Measurements from ENCODE around the gene KCND3.

The KCND3 gene

GRCh38 chr1:111818546-111818945 lies 170.9 kb downstream of the KCND3 start:
- DNase-seq (ENCODE audit: low spot score in 2 of 2) = no peak
- Mint-ChIP-seq H3K9me3 (no peaks in the 10 kb centered on the region), H3K4me1 (no peaks in the 10 kb centered on the region), H3K4me3 (no peak overlapping the region), H3K36me3 (ENCODE audit: insufficient read depth) (no peaks in the 10 kb centered on the region), H3K27me3 (peaks cover 34% of the 10 kb centered on the region), H3K27ac (ENCODE audit: low read depth) (no peak overlapping the region)
- ATAC-seq (replicated peaks; ENCODE audit: extremely low read depth, poor library complexity, severe bottlenecking) = no peak

DNA sequence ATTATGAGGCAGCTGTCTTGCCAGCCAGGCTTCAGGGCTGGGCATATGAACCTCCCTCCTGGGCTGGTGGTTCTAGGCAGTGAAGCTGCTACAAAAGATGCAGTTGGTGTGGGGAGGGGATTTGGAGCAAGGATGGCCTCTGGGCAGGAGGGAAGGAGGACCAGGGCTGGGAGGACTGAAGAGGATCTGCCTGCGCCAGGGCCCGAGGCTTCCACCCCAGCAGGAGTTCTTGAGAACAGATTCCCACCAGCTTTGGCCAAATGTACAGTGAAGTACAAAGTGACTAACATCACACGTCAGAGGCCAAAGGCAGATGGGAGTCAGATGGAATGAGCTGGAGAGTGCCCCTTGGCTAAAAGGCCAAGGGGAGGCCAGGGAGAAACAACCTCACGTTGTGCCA lies 171.4 kb downstream of the KCND3 start:
- no peaks in the 10 kb centered on the region for H3K9me3 Mint-ChIP-seq
- H3K27ac Mint-ChIP-seq (ENCODE audit: low read depth) = no peak overlapping the region
- ATAC-seq (replicated peaks; ENCODE audit: extremely low read depth, poor library complexity, severe bottlenecking) (no peak), DNase-seq (ENCODE audit: low spot score in 2 of 2) (no peak)
- H3K36me3 Mint-ChIP-seq (ENCODE audit: insufficient read depth) = no peaks in the 10 kb centered on the region
- peaks cover 29% of the 10 kb centered on the region for H3K27me3 Mint-ChIP-seq
- no peak overlapping the region for H3K4me3 Mint-ChIP-seq
- H3K4me1 Mint-ChIP-seq = no peaks in the 10 kb centered on the region

DNA sequence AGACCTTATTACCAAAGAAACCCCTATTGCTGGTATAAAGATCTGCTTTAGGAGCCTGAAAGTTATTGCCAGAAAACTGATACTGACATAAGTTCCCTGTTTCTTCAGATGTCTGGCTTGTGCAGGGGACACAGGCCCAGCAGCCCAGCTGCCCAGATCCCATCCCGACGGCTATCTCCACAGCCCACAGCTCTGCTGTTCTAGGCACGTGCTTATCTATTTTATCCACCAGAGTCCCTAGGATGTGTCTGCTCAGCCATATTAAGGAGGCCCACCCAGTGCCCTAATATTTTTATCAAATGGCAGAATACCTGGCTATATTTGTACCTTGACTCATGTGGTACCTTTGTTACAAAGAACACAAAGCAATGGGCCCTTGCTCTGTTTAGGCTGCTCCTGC lies 174.8 kb downstream of the KCND3 start:
- DNase-seq (ENCODE audit: low spot score in 2 of 2) (no peak), ATAC-seq (replicated peaks; ENCODE audit: extremely low read depth, poor library complexity, severe bottlenecking) (no peak)
- H3K9me3 Mint-ChIP-seq = no peaks in the 10 kb centered on the region
- no peak overlapping the region for H3K27ac Mint-ChIP-seq (ENCODE audit: low read depth)
- peaks cover 9% of the 10 kb centered on the region for H3K27me3 Mint-ChIP-seq
- no peaks in the 10 kb centered on the region for H3K36me3 Mint-ChIP-seq (ENCODE audit: insufficient read depth)
- H3K4me3 Mint-ChIP-seq = no peak overlapping the region
- no peaks in the 10 kb centered on the region for H3K4me1 Mint-ChIP-seq

GRCh38 chr1:111814305-111814628 lies 175.2 kb downstream of the KCND3 start:
- Mint-ChIP-seq H3K4me1 (no peaks in the 10 kb centered on the region), H3K27ac (ENCODE audit: low read depth) (no peak overlapping the region), H3K9me3 (no peaks in the 10 kb centered on the region), H3K27me3 (peaks cover 5% of the 10 kb centered on the region), H3K4me3 (no peak overlapping the region), H3K36me3 (ENCODE audit: insufficient read depth) (no peaks in the 10 kb centered on the region)
- ATAC-seq (replicated peaks; ENCODE audit: extremely low read depth, poor library complexity, severe bottlenecking) = no peak
- no peak for DNase-seq (ENCODE audit: low spot score in 2 of 2)

DNA sequence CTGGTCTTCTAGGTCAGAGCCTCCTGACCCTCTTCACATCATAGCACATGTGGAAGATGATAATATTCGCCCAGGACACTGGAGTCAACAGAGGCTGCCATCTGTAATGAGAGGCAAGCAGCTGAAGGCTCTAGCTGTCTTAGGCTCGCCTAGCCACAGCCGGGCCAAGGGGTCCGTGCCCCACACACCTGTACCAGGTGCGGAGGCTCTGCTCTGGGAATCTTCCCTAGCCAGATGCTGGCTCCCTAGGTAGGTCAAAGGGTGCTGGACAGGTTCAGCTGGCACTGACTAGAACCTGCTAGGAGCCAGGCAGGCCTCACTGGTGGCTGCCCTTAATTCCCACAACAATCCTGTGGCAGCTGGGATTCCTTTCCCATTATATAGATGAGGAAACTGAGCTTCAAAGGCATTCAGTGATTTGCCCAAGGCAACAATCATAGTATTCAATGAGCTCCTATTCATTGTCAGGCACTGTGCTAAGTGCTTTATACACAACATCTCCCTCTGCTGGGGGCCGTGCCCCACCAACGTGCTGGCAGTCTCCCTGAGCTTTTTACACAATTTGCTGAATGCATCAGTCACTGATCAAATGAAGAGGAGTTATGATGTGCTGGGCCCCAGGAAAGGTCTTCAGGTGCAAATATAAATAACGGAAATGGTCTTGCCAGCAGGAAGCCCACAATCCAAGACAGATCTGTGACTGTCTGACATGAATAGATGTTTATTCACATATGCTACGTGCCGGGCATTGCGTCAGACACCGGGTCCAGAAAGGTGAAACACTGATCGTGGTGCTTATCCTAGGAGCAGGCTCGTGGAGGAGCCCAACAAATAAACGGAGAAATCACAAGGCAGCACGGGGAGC lies 175.8 kb downstream of the KCND3 start:
- no peak overlapping the region for H3K27ac Mint-ChIP-seq (ENCODE audit: low read depth)
- no peaks in the 10 kb centered on the region for H3K36me3 Mint-ChIP-seq (ENCODE audit: insufficient read depth)
- DNase-seq (ENCODE audit: low spot score in 2 of 2) = no peak
- H3K4me3 Mint-ChIP-seq = no peak overlapping the region
- ATAC-seq (replicated peaks; ENCODE audit: extremely low read depth, poor library complexity, severe bottlenecking) = no peak
- no peaks in the 10 kb centered on the region for H3K4me1 Mint-ChIP-seq
- no peaks in the 10 kb centered on the region for H3K27me3 Mint-ChIP-seq
- H3K9me3 Mint-ChIP-seq = no peaks in the 10 kb centered on the region

GRCh38 chr1:111812306-111812705 lies 177.2 kb downstream of the KCND3 start:
- Mint-ChIP-seq H3K36me3 (ENCODE audit: insufficient read depth) (no peaks in the 10 kb centered on the region), H3K27ac (ENCODE audit: low read depth) (no peak overlapping the region), H3K9me3 (no peaks in the 10 kb centered on the region), H3K4me3 (no peak overlapping the region), H3K4me1 (no peaks in the 10 kb centered on the region), H3K27me3 (no peaks in the 10 kb centered on the region)
- DNase-seq (ENCODE audit: low spot score in 2 of 2) (no peak), ATAC-seq (replicated peaks; ENCODE audit: extremely low read depth, poor library complexity, severe bottlenecking) (no peak)

GRCh38 chr1:111811891-111812290 lies 177.6 kb downstream of the KCND3 start:
- Mint-ChIP-seq H3K9me3 (no peaks in the 10 kb centered on the region), H3K27me3 (no peaks in the 10 kb centered on the region), H3K4me3 (no peak overlapping the region)

GRCh38 chr1:111805251-111805650 lies 184.2 kb downstream of the KCND3 start:
- H3K4me1 Mint-ChIP-seq = no peaks in the 10 kb centered on the region

More at GRCh38 chr1:111811891-111812290, 177.6 kb downstream of the KCND3 start:
- no peaks in the 10 kb centered on the region for H3K36me3 Mint-ChIP-seq (ENCODE audit: insufficient read depth)
- H3K27ac Mint-ChIP-seq (ENCODE audit: low read depth) = no peak overlapping the region
- DNase-seq (ENCODE audit: low spot score in 2 of 2) (no peak), ATAC-seq (replicated peaks; ENCODE audit: extremely low read depth, poor library complexity, severe bottlenecking) (no peak)
- no peaks in the 10 kb centered on the region for H3K4me1 Mint-ChIP-seq

GRCh38 chr1:111804776-111805175 lies 184.7 kb downstream of the KCND3 start:
- ATAC-seq (replicated peaks; ENCODE audit: extremely low read depth, poor library complexity, severe bottlenecking) (no peak), DNase-seq (ENCODE audit: low spot score in 2 of 2) (no peak)
- H3K36me3 Mint-ChIP-seq (ENCODE audit: insufficient read depth) = no peaks in the 10 kb centered on the region
- H3K4me3 Mint-ChIP-seq = no peak overlapping the region
- H3K27ac Mint-ChIP-seq (ENCODE audit: low read depth) = no peak overlapping the region
- no peaks in the 10 kb centered on the region for H3K4me1 Mint-ChIP-seq
- peaks cover 18% of the 10 kb centered on the region for H3K27me3 Mint-ChIP-seq
- no peaks in the 10 kb centered on the region for H3K9me3 Mint-ChIP-seq

More at GRCh38 chr1:111805251-111805650, 184.2 kb downstream of the KCND3 start:
- Mint-ChIP-seq H3K9me3 (no peaks in the 10 kb centered on the region), H3K27me3 (peaks cover 18% of the 10 kb centered on the region), H3K36me3 (ENCODE audit: insufficient read depth) (no peaks in the 10 kb centered on the region), H3K27ac (ENCODE audit: low read depth) (no peak overlapping the region), H3K4me3 (no peak overlapping the region)
- ATAC-seq (replicated peaks; ENCODE audit: extremely low read depth, poor library complexity, severe bottlenecking) = no peak
- no peak for DNase-seq (ENCODE audit: low spot score in 2 of 2)

- no peaks in the 10 kb centered on the region for H3K36me3 Mint-ChIP-seq (ENCODE audit: insufficient read depth)
- H3K27me3 Mint-ChIP-seq = peaks cover 18% of the 10 kb centered on the region
- no peak for DNase-seq (ENCODE audit: low spot score in 2 of 2)
- ATAC-seq (replicated peaks; ENCODE audit: extremely low read depth, poor library complexity, severe bottlenecking) = no peak
- H3K27ac Mint-ChIP-seq (ENCODE audit: low read depth) = no peak overlapping the region
- H3K4me1 Mint-ChIP-seq = no peaks in the 10 kb centered on the region
- no peaks in the 10 kb centered on the region for H3K9me3 Mint-ChIP-seq
- no peak overlapping the region for H3K4me3 Mint-ChIP-seq
Measured at GRCh38 chr1:111803951-111804350, 185.5 kb downstream of the KCND3 start.

DNA sequence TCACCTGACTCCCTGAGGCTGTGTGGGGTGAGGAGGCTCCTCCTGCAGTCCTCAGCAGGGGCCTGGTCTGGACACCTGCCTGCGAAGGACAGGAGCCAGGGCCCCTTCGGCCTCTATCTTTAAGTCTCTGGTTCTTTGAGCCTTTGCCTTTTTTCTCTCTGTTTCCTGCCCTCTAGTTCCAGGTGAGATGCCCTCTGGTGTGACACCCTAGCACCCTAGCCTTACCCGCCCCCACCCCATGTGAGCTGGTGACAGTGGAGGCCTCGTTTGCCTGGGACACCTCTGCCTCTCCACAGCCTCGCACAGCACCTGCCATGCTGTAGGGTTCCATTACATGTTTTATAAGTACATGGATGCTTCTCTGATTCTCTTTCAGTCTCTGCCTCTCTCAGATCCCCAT lies 186.5 kb downstream of the KCND3 start:
- H3K36me3 Mint-ChIP-seq (ENCODE audit: insufficient read depth) = no peaks in the 10 kb centered on the region
- no peak overlapping the region for H3K4me3 Mint-ChIP-seq
- H3K27ac Mint-ChIP-seq (ENCODE audit: low read depth) = no peak overlapping the region
- DNase-seq (ENCODE audit: low spot score in 2 of 2) (no peak), ATAC-seq (replicated peaks; ENCODE audit: extremely low read depth, poor library complexity, severe bottlenecking) (no peak)
- H3K9me3 Mint-ChIP-seq = no peaks in the 10 kb centered on the region
- no peaks in the 10 kb centered on the region for H3K4me1 Mint-ChIP-seq
- peaks cover 18% of the 10 kb centered on the region for H3K27me3 Mint-ChIP-seq

DNA sequence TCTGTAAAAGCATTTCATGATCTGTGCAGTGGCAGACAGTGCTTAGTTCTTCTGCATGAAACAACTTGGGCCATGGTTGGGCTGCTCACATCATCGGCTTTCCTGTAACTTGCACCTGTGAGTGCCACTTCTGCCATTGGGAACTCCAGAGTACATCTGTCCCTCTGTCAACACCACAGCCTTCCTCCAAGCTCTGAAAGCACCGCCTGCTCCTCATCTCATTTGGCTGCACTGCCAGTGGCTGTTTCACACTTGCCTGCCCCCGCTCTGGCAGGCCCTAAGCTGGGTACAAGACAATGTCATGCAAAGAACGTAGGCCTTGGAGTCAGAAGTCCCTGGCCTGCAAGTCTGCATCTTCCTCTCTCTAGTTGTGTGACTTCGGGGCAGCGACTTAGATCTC lies 187.4 kb downstream of the KCND3 start:
- Mint-ChIP-seq H3K36me3 (ENCODE audit: insufficient read depth) (no peaks in the 10 kb centered on the region), H3K4me1 (no peaks in the 10 kb centered on the region), H3K9me3 (no peaks in the 10 kb centered on the region), H3K4me3 (no peak overlapping the region), H3K27me3 (peaks cover 18% of the 10 kb centered on the region), H3K27ac (ENCODE audit: low read depth) (no peak overlapping the region)
- no peak for DNase-seq (ENCODE audit: low spot score in 2 of 2)
- ATAC-seq (replicated peaks; ENCODE audit: extremely low read depth, poor library complexity, severe bottlenecking) = no peak

DNA sequence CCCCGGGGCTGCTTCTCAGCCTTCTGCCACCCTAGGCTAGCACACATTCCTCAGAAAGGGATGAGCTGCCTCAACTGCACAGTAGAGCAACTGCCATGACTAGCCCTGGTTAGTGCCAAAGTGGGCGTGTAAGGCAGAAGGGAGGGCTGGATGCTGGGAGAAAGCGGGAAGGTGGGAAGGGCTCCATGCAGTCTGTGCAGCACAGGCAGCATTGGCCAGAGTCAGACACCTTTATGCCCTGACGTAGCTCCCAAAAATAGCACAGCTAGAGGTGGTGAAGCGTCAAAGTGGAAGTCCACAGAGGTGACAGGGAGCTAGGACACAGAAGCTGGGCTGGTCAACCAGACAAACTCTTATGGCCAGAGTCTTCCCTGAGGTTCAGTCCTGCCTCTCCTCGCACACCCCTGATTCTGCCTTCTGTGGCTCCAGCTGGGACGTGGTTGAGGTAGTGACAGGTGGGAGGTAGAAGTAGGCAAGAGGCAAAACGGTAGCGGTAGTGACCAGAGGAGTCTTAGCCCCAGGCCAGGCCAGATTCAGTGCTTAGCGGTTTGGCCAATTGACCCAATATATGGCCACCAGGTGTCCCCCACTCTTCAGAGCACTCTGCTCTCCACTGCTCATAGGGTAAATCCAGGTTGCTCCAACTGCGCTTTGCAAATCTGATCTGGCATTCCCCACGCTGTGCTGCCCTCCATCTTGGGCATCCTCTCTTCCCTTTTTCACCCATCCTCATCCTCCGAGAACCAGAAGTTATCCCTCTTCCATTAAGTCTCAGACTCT lies 188.2 kb downstream of the KCND3 start:
- DNase-seq (ENCODE audit: low spot score in 2 of 2) = no peak
- Mint-ChIP-seq H3K4me1 (no peaks in the 10 kb centered on the region), H3K27ac (ENCODE audit: low read depth) (no peak overlapping the region), H3K27me3 (peaks cover 18% of the 10 kb centered on the region), H3K36me3 (ENCODE audit: insufficient read depth) (no peaks in the 10 kb centered on the region), H3K4me3 (no peak overlapping the region), H3K9me3 (no peaks in the 10 kb centered on the region)
- ATAC-seq (replicated peaks; ENCODE audit: extremely low read depth, poor library complexity, severe bottlenecking) = no peak
